ENCODE results near the gene PKLR. TPM values are rescaled to one million over a fixed set of nuclear protein-coding genes. Genes with fewer than 3 reads are reported as not detected.

The PKLR gene
- total RNA-seq, 8 experiments from 2014 or later = 0.07 to 1.1 (median 0.17) TPM

DNA sequence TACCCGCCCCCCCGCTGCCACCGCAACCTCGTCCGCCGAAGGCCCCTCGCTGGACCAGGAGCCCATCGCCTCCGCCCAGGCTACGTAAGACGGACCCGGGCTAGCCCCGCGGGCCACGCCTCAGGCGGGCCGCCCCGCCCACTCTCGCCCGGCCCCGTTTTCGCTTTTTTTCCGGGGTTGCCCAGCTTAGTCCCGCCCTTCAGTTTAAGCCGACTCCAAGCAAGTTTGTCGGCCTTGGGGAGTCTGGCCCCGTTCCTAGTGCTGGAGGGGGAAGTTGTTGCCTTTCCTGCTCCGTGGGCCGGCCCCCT, 22.4 kb upstream of the PKLR start:
- Histone ChIP-seq H3K27ac (peak overlapping the region; percentile 77 to 90), H3K4me3 (peak overlapping the region; percentile 65 to 91 (median 78)), H3K4me1 (replicated peaks in 1 of 2) (peaks cover 17 to 23% of the 10 kb centered on the region in 2 donors)
- ATAC-seq (replicated peaks in 6 of 8) = peak; percentile 27 to 51 (median 39)
- in situ Hi-C loops (cut with MboI; ENCODE audit: low pct_unique_long_range_greater_than_20kb in 2 of 9, low sequenced_read_pairs in 9 of 9, unreplicated experiment in 9 of 9) = no loop called here
- WGBS, 10 experiments = 0 to 8% (median 0%) methylated on average over 1 to 16 of the region's 29 CpGs; no CpG with 5 or more reads in 7 of the 10 experiments

DNA sequence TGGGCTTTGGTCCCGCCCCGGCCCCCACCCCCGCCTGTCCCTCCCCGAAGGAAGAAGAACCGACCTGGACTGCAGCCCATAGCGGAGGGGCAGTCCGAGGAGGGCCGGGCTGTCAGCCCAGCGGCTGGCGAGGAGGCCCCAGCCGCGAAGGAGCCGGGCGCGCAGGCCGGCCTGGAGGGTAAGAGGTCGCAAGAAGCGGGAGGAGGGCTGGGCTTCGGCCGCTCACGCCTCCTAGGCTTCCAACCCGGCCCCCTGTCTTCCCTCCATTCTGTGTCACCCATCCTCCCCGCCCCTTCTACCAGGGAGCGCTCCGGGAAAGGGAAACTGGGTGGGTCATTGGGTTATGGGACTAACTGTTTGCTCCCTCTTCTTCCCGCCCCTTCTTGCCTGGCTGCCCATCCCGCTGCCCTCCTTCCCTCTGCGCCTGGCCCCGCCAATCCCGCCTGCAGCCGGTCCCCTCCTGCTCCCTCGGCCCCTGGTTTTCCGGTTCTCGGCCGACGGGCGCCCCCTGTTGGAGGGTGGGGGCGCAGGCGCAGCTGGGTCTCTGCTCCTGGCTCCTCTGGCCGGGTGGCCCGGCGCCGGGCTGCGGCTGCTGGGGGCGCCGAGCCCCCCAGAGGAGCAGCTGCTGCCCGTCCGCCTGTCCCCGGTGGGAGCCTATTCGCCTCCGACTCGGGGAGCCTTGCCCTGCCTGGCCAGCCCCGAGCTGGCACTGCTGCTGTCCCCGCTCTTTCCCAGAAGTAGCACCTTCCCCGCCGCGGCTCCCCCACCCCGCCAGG, 21.9 kb upstream of the PKLR start:
- peak; percentile 29 to 66 (median 48) for ATAC-seq (replicated peaks in 6 of 8)
- in situ Hi-C loops (cut with MboI; ENCODE audit: low pct_unique_long_range_greater_than_20kb in 2 of 9, low sequenced_read_pairs in 9 of 9, unreplicated experiment in 9 of 9) = no loop called here
- WGBS, 10 experiments = 3% methylated on average over 7 of the region's 58 CpGs; no CpG with 5 or more reads in 9 of the 10 experiments
- peaks cover 17 to 23% of the 10 kb centered on the region in 2 donors for H3K4me1 ChIP-seq (replicated peaks in 1 of 2)
- H3K27ac ChIP-seq = peak overlapping the region; percentile 77 to 90
- H3K4me3 ChIP-seq = peak overlapping the region; percentile 65 to 91 (median 78)

GRCh38 chr1:155322571-155322952, 21.3 kb upstream of the PKLR start:
- Histone ChIP-seq H3K4me3 (peak overlapping the region; percentile 65 to 91 (median 78)), H3K27ac (peak overlapping the region; percentile 77 to 90), H3K4me1 (replicated peaks in 1 of 2) (peaks cover 17 to 23% of the 10 kb centered on the region in 2 donors)
- WGBS, 10 experiments = 0 to 6% (median 1%) methylated on average over 1 to 14 of the region's 28 CpGs; no CpG with 5 or more reads in 1 of the 10 experiments
- in situ Hi-C loops (cut with MboI; ENCODE audit: low pct_unique_long_range_greater_than_20kb in 2 of 9, low sequenced_read_pairs in 9 of 9, unreplicated experiment in 9 of 9) = no loop called here
- ATAC-seq (replicated peaks in 6 of 8) = no peak

- Histone ChIP-seq H3K4me3 (peak overlapping the region; percentile 65 to 91 (median 78)), H3K27ac (peak overlapping the region; percentile 77 to 90), H3K4me1 (replicated peaks in 1 of 2) (peaks cover 17 to 23% of the 10 kb centered on the region in 2 donors)
- in situ Hi-C loops (cut with MboI; ENCODE audit: low pct_unique_long_range_greater_than_20kb in 2 of 9, low sequenced_read_pairs in 9 of 9, unreplicated experiment in 9 of 9) = no loop called here
- ATAC-seq (replicated peaks in 6 of 8) = no peak
- 0 to 49% (median 19%) methylated on average over 1 to 15 of the region's 27 CpGs for WGBS, 10 experiments
Observed at GRCh38 chr1:155321639-155322503, 20.6 kb upstream of the PKLR start.

GRCh38 chr1:155320661-155321617, 19.7 kb upstream of the PKLR start, which contains the start of gene RUSC1:
Gene RUSC1, plus strand, starts transcription at chr1:155320894. Its CDS starts 880 bp downstream, at chr1:155321774.
- H3K4me1 ChIP-seq (replicated peaks in 1 of 2) = peaks cover 17 to 23% of the 10 kb centered on the region in 2 donors
- H3K4me3 ChIP-seq = peak within 1 kb of the TSS; percentile 65 to 91 (median 78)
- WGBS, 10 experiments = 0 to 20% (median 9%) methylated on average over 1 to 20 of the region's 51 CpGs; no CpG with 5 or more reads in 3 of the 10 experiments
- peak within 1 kb of the TSS; percentile 77 to 90 for H3K27ac ChIP-seq
- in situ Hi-C loops (cut with MboI; ENCODE audit: low pct_unique_long_range_greater_than_20kb in 2 of 9, low sequenced_read_pairs in 9 of 9, unreplicated experiment in 9 of 9) = no loop called here
- ATAC-seq (replicated peaks in 6 of 8) = peak; percentile 4 to 64 (median 48)

- 20 to 83% (median 51%) methylated on average over 1 to 10 of the region's 11 CpGs; no CpG with 5 or more reads in 2 of the 10 experiments for WGBS, 10 experiments
- in situ Hi-C loops (cut with MboI; ENCODE audit: low pct_unique_long_range_greater_than_20kb in 2 of 9, low sequenced_read_pairs in 9 of 9, unreplicated experiment in 9 of 9) = no loop called here
- Histone ChIP-seq H3K4me3 (peak overlapping the region; percentile 65 to 91 (median 78)), H3K4me1 (replicated peaks in 1 of 2) (peaks cover 17 to 21% of the 10 kb centered on the region in 2 donors), H3K27ac (peak overlapping the region; percentile 77 to 90)
- peak in 1 of 8 experiments; percentile 2 for ATAC-seq (replicated peaks in 6 of 8)
Observed at GRCh38 chr1:155320252-155320651, 19.0 kb upstream of the PKLR start.

GRCh38 chr1:155319536-155319935, 18.3 kb upstream of the PKLR start:
- Histone ChIP-seq H3K27ac (peak overlapping the region in 1 of 2 donors; percentile 77), H3K4me1 (replicated peaks in 1 of 2) (peaks cover 15 to 18% of the 10 kb centered on the region in 2 donors), H3K4me3 (no peak overlapping the region)
- WGBS, 10 experiments = 96 to 100% (median 100%) methylated on average over 1 to 4 of the region's 5 CpGs; no CpG with 5 or more reads in 5 of the 10 experiments
- in situ Hi-C loops (cut with MboI; ENCODE audit: low pct_unique_long_range_greater_than_20kb in 2 of 9, low sequenced_read_pairs in 9 of 9, unreplicated experiment in 9 of 9) = no loop called here
- no peak for ATAC-seq (replicated peaks in 6 of 8)

- in situ Hi-C loops (cut with MboI; ENCODE audit: low pct_unique_long_range_greater_than_20kb in 2 of 9, low sequenced_read_pairs in 9 of 9, unreplicated experiment in 9 of 9) = no loop called here
- 93 to 100% (median 95%) methylated on average over 2 to 9 of the region's 9 CpGs; no CpG with 5 or more reads in 2 of the 10 experiments for WGBS, 10 experiments
- no peak for ATAC-seq (replicated peaks in 6 of 8)
- Histone ChIP-seq H3K4me3 (no peak overlapping the region), H3K4me1 (replicated peaks in 1 of 2) (peaks cover 15 to 18% of the 10 kb centered on the region in 2 donors), H3K27ac (no peak overlapping the region)
Observed at GRCh38 chr1:155318082-155318481, 16.8 kb upstream of the PKLR start.

GRCh38 chr1:155316922-155317321, 15.7 kb upstream of the PKLR start:
- WGBS, 10 experiments = 82 to 100% (median 100%) methylated on average over 1 to 3 of the region's 3 CpGs; no CpG with 5 or more reads in 1 of the 10 experiments
- Histone ChIP-seq H3K4me1 (replicated peaks in 1 of 2) (peaks cover 12% of the 10 kb centered on the region in 2 donors), H3K27ac (no peak overlapping the region), H3K4me3 (no peak overlapping the region)
- in situ Hi-C loops (cut with MboI; ENCODE audit: low pct_unique_long_range_greater_than_20kb in 2 of 9, low sequenced_read_pairs in 9 of 9, unreplicated experiment in 9 of 9) = no loop called here
- no peak for ATAC-seq (replicated peaks in 6 of 8)

GRCh38 chr1:155313261-155313660, 12.0 kb upstream of the PKLR start:
- Histone ChIP-seq H3K27ac (no peak overlapping the region), H3K4me1 (replicated peaks in 1 of 2) (peaks cover 8 to 13% of the 10 kb centered on the region in 2 donors), H3K4me3 (no peak overlapping the region)
- 80 to 100% (median 92%) methylated on average over 1 to 6 of the region's 8 CpGs; no CpG with 5 or more reads in 3 of the 10 experiments for WGBS, 10 experiments
- no peak for ATAC-seq (replicated peaks in 6 of 8)
- in situ Hi-C loops (cut with MboI; ENCODE audit: low pct_unique_long_range_greater_than_20kb in 2 of 9, low sequenced_read_pairs in 9 of 9, unreplicated experiment in 9 of 9) = no loop called here

DNA sequence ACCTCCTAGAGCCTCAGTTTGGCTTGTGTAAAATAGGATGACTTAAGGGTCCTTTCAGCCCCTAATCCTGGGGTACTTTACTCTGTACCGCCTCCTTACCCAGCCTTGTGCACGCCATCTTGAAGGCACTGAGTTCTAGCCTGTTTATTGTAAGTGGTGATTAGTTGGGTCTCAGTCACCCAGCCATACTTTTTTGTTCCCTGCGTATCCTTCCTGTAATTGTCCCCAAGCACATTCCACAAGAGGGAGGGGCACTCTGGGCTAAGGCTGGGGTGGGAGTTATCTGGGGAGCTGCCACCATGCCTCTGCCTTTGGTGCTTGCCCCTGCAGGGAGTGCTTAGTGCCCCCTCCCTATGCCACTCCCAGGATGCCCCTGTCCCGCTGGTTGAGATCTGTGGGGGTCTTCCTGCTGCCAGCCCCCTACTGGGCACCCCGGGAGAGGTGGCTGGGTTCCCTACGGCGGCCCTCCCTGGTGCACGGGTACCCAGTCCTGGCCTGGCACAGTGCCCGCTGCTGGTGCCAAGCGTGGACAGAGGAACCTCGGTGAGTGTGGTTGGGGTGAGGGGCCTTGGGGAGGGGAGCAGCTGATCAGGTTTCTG, 8.3 kb upstream of the PKLR start:
- in situ Hi-C loops (cut with MboI; ENCODE audit: low pct_unique_long_range_greater_than_20kb in 2 of 9, low sequenced_read_pairs in 9 of 9, unreplicated experiment in 9 of 9) = no loop called here
- Histone ChIP-seq H3K4me1 (replicated peaks in 1 of 2) (peaks cover 16 to 21% of the 10 kb centered on the region in 2 donors), H3K27ac (peak overlapping the region; percentile 77 to 89), H3K4me3 (peak overlapping the region; percentile 66 to 94 (median 75))
- WGBS, 10 experiments = 0 to 14% (median 0%) methylated on average over 1 to 4 of the region's 11 CpGs; no CpG with 5 or more reads in 7 of the 10 experiments
- peak in 1 of 8 experiments; percentile 3 for ATAC-seq (replicated peaks in 6 of 8)
